ENCODE data around the gene RPRD2.

The RPRD2 gene

GRCh38 chr1:150514913-150515327 lies 151.0 kb downstream of the RPRD2 start:
- DNase-seq (ENCODE audit: low read depth), result no peak

GRCh38 chr1:150515328-150516049 lies 151.5 kb downstream of the RPRD2 start, which contains the start of gene FALEC:
Gene FALEC, plus strand, starts transcription at chr1:150515752.
- peak; percentile 96 for DNase-seq (ENCODE audit: low read depth)

GRCh38 chr1:150516050-150516591 lies 152.2 kb downstream of the RPRD2 start:
- no peak for DNase-seq (ENCODE audit: low read depth)

GRCh38 chr1:150516616-150517015 lies 152.7 kb downstream of the RPRD2 start:
- no peak for DNase-seq (ENCODE audit: low read depth)

- no peak for DNase-seq (ENCODE audit: low read depth)
Observed at GRCh38 chr1:150521196-150521968, 157.4 kb downstream of the RPRD2 start.

- no peak for DNase-seq (ENCODE audit: low read depth)
Observed at GRCh38 chr1:150525348-150525747, 161.4 kb downstream of the RPRD2 start.
